A673 (cell line): ENCODE measurements around the gene SSH2.

Experiments
- CTCF ChIP-seq: fragments of 300-800, 200-600 bp; sonication (generic); conservative IDR thresholded peaks from 2 replicates; pipeline ENCODE4 v1.5.1; 2017; ENCODE audit warnings: low read depth, mild to moderate bottlenecking, antibody characterized with exemption, low read length, moderate library complexity, mixed read lengths
- EZH2 ChIP-seq: fragments of 200-600 bp; sonication (generic); IDR thresholded peaks from 2 replicates; pipeline ENCODE4 v1.6.1; 2017; ENCODE audit warnings: borderline replicate concordance, low read depth, mild to moderate bottlenecking, mixed read lengths, antibody characterized with exemption, low read length; ENCODE audit not compliant: poor library complexity, severe bottlenecking

- TF ChIP-seq CTCF (no peak), EZH2 (no peak)
These were observed 959 bp downstream of the SSH2 start for GRCh38 chr17:29929006-29929532.
